NK-92 (cell line): ENCODE measurements around the gene CCP110.

ENCODE experiments used
- DNase-seq: peaks from one replicate; lab custom pipeline; 2025; ENCODE audit not compliant: unreplicated experiment; lab: John Stamatoyannopoulos, UW

The CCP110 gene

DNA sequence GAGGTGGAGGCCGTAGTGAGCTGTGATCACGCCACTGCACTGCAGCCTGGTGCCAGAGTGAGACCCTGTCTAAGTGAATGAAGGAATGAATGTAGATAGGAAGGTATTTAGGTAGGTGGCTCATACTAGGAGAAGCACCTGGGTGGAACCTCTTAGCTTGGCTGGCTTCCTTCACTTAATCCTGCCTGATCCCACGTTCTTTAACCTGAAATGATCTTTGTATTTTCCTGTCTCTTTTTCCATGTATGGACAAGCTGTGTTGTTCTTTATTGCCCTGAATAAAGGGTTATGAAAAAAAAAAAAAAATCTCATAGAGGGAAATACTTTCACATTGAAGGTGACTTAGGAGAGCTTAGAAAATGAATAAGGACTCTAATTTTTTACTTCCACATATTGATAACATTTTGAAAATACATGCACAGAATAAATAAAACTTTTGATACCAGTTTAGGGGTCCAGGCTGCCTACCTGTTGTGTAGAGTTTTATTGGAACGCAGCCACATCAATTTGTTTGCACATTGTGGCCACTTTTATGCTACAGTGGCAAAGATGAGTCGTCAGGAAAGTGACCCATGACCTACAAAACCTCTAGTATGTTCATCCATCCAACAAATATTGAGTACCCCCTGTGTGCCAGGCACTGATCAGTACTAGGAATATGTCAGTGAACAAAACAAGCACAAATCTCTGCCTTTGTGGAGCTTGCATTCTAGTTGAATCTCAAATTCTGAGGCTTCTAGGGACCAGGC lies 76.4 kb downstream of the CCP110 start:
- no peak for DNase-seq

GRCh38 chr16:19601083-19601976 lies 77.6 kb downstream of the CCP110 start:
- no peak for DNase-seq
